HAP-1 (cell line): ENCODE results near the gene SLC16A1.
A peak's percentile ranks its signal among the peaks of the same experiment; 100 is the strongest.
"Not testable (repeated sequence)": the region's sequence is repeated elsewhere in the genome, so short reads cannot be mapped to it uniquely, and the experiment has no call there.

Experiments
- DNase-seq, 2 experiments: peaks; one replicate each; pipeline ENCODE4 v3.0.0-alpha.2; 2016 to 2020; ENCODE audit warnings: low spot score in 2 of 2
- H3K27me3 ChIP-seq: fragments of 250-450 bp; sonication (Bioruptor Pico); 2 replicates; pipeline ENCODE4 v1.5.1; 2020; ENCODE audit warnings: low read depth, mild to moderate bottlenecking, moderate library complexity
- H3K36me3 ChIP-seq: fragments of 250-450 bp; sonication (Bioruptor Pico); replicated peaks from 2 replicates; pipeline ENCODE4 v1.5.1; 2020; ENCODE audit warnings: mild to moderate bottlenecking
- H3K4me1 ChIP-seq: fragments of 250-450 bp; sonication (Bioruptor Pico); 2 replicates; pipeline ENCODE4 v1.5.1; 2020; ENCODE audit warnings: mild to moderate bottlenecking
- H3K4me3 ChIP-seq: fragments of 250-450 bp; sonication (Bioruptor Pico); 2 replicates; pipeline ENCODE4 v1.5.1; 2020; ENCODE audit warnings: mild to moderate bottlenecking, moderate library complexity
- H3K9me3 ChIP-seq: fragments of 250-450 bp; sonication (Bioruptor Pico); 2 replicates; pipeline ENCODE4 v1.5.1; 2020; ENCODE audit warnings: mild to moderate bottlenecking, moderate library complexity
- in situ Hi-C: fragments of 300-500 bp; cut with MboI; formaldehyde crosslinking; loops from 3 replicates; pipeline ENCODE4 v1.14.3; 2020; ENCODE audit warnings: low sequenced_read_pairs, inconsistent platforms, mixed read lengths

The SLC16A1 gene

DNA sequence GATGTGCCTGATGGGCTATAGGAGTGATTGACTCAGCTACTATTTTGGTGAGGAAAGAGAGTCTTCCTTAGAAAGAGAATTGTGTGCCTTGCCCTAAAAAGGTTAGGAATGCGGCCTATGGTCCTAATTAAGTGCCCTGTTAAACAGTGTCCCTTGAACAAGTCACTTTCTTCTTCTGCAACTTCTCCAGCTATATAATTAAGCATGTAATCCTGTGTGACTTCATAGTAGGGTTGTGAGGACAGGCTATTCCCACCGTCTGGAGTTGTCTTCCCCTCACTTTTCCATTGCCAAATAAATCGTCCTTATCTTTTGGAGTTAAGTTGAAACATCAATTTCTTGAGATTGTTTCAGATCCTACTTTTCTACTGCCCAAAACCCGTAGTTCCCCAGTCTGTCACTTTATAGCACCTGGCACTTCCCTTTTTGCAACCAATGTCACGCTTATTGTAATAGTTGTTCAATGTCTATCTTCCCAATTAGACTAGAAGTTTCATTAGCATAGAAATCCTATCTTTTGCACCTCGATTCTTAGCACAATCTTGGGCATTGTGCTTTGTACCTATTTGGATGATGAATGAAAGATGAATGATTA, 27.6 kb upstream of the SLC16A1 start:
- Histone ChIP-seq H3K4me3 (no peak overlapping the region), H3K27me3 (no peaks in the 10 kb centered on the region), H3K4me1 (peaks cover 8% of the 10 kb centered on the region), H3K9me3 (no peaks in the 10 kb centered on the region), H3K36me3 (no peaks in the 10 kb centered on the region)
- in situ Hi-C loops: no loop called here
- no peak for DNase-seq

DNA sequence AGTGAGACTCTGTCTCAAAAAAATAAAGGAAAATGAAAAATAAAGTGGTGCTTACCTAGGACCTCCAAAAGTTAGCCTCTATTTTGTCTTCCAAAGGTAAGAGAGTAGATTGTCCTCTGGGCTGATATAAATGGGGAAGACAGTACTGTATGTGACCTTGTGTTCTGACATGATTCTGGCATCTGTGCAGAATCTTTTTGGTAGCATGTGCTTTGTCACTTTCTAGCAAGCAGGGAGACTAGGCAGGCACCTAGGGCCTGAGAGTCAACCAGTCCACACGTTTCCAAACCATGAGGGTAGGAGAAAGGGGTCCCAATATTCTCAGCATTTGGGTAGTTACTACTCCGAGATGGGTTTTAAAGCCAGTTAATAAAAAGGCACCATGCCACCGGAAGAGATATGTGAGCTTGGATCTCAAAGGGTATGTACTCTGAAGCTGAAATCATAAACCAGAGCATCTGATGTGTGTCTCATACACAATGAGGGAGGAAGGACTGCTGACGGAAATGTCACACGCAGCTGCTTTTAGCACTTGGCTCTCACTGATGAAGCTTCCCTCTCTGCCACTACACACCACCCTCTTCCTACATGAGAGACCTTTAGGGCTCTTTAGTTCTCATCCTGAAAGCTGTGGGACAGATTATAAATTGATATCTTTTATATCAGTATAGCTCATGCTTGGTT, 27.0 kb upstream of the SLC16A1 start:
- Histone ChIP-seq H3K4me3 (no peak overlapping the region), H3K27me3 (no peaks in the 10 kb centered on the region), H3K9me3 (no peaks in the 10 kb centered on the region), H3K36me3 (no peaks in the 10 kb centered on the region), H3K4me1 (peaks cover 8% of the 10 kb centered on the region)
- in situ Hi-C loops: no loop called here
- DNase-seq: no peak

DNA sequence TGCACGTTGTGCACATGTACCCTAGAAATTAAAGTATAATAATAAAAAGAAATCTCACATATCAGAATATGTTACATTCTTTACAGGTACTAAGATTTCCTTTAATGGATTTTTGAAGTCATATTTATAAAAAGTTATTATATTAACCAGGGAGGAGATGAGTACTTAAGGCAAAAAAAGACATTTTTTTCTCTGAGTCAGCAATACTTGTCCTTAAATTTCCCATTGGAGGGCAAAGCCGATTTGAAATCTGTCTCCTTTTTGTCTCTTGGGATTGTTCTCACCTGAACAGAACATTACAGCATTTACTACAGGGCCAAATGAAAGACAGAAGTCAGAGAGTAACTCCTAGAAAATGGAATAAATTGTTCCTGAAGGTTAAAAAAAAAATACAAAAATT, 26.3 kb upstream of the SLC16A1 start:
- Histone ChIP-seq H3K36me3 (no peaks in the 10 kb centered on the region), H3K27me3 (no peaks in the 10 kb centered on the region), H3K9me3 (no peaks in the 10 kb centered on the region), H3K4me1 (peaks cover 8% of the 10 kb centered on the region), H3K4me3 (no peak overlapping the region)
- DNase-seq: no peak
- in situ Hi-C loops: no loop called here

DNA sequence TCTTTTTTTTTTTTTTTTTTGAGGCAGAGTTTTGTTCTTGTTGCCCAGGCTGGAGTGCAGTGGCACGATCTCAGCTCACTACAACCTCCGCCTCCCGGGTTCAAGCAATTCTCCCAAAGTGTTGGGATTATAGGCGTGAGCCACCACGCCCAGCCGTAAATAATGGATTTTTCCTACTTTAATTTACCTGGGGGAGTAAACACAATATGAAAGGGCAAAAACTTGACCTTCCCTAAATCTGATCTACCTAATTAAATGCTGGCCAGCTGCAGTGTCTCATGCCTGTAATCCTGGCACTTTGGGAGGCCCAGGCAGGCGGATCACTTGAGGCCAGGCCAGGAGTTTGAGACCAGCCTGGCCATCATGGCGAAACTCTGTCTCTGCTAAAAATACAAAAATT, 25.8 kb upstream of the SLC16A1 start:
- DNase-seq: peak in 1 of 2 experiments; percentile 23
- H3K4me1 ChIP-seq, H3K4me3 ChIP-seq, H3K36me3 ChIP-seq, H3K27me3 ChIP-seq, in situ Hi-C loops, H3K9me3 ChIP-seq: not testable (repeated sequence)

DNA sequence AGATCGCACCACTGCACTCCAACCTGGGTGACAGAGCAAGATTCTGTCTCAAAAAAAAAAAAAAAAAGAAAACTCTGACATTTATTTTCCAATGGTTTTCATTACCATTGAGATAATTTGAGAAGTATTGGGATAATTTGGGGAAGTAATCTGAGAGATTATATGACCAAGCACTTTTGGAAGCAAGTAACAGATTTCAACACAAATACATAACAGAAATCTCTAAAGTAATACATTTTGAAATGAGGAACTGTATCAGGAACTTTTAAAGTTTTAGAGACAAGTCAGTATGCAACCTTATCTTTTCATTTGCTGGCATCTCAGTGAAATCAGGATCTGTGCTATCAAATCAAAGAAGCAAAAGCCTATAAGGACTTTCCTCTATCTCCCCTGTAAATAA, 25.4 kb upstream of the SLC16A1 start:
- Histone ChIP-seq H3K27me3 (no peaks in the 10 kb centered on the region), H3K4me3 (no peak overlapping the region), H3K36me3 (no peaks in the 10 kb centered on the region), H3K9me3 (no peaks in the 10 kb centered on the region), H3K4me1 (peaks cover 8% of the 10 kb centered on the region)
- in situ Hi-C loops: no loop called here
- no peak for DNase-seq

DNA sequence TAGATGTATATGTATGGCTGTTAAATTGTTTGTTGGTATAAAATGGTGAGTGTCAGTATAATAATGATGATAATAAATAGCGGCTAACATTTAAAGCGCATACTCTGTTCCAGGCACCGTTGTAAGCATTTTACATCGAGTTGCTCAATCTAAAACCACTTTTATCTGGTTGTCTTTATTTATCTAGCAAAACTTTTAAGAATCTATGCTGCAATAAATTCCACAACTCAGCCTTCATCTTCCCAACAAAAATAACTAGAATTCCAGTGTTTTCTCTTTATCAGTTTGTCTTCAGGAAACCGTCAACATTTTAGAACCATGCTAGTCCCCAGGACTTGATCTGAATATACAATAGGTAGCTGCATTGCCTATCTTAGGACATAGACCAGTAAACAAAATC, 19.3 kb upstream of the SLC16A1 start:
- no peaks in the 10 kb centered on the region for H3K4me1 ChIP-seq
- no peaks in the 10 kb centered on the region for H3K27me3 ChIP-seq
- H3K36me3 ChIP-seq: no peaks in the 10 kb centered on the region; the same call in 1 of the 2 replicates
- H3K9me3 ChIP-seq: no peaks in the 10 kb centered on the region
- DNase-seq: no peak
- in situ Hi-C loops: no loop called here
- H3K4me3 ChIP-seq: no peak overlapping the region

DNA sequence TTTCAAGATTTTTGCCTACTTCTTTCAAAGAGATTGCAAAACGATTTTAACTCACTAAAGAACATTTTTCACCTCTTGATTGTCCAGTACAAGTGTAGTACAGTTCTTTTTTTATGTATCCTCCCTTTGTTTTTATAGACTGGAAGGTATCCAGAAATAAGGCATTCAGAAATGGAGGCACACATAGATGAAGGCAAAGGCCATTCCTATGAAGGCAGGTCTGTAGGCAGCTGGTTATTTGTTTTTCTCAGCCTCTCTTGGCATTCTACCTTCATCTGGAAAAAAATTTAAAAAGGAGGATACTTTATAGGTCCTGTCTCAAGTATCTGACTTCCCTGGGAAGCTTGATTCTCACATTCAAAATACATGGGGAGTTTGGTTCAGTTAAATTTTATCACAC, 18.6 kb upstream of the SLC16A1 start:
- Histone ChIP-seq H3K36me3 (no peaks in the 10 kb centered on the region; the same call in 1 of the 2 replicates), H3K4me3 (no peak overlapping the region), H3K27me3 (no peaks in the 10 kb centered on the region), H3K9me3 (no peaks in the 10 kb centered on the region), H3K4me1 (no peaks in the 10 kb centered on the region)
- in situ Hi-C loops: no loop called here
- no peak for DNase-seq

DNA sequence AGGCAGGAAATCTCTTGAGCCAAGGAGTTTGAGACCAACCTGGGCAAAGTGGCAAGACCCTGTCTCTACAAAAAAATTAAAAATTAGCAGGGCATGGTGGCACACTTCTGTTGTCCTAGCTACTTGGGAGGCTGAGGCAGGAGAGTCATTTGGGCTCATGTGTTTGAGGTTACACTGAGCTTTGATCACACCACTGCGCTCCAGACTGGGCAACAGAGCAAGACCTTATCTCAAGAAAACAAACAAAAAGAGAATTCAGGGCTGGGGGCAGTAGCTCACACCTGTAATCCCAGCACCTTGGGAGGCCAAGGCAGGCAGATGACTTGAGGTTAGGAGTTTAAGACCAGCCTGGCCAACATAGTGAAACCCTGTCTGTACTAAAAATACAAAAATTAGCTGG, 17.8 kb upstream of the SLC16A1 start:
- Histone ChIP-seq H3K4me1 (no peaks in the 10 kb centered on the region), H3K4me3 (no peak overlapping the region), H3K9me3 (no peaks in the 10 kb centered on the region), H3K36me3 (no peaks in the 10 kb centered on the region; the same call in 1 of the 2 replicates), H3K27me3 (no peaks in the 10 kb centered on the region)
- no peak for DNase-seq
- in situ Hi-C loops: no loop called here

DNA sequence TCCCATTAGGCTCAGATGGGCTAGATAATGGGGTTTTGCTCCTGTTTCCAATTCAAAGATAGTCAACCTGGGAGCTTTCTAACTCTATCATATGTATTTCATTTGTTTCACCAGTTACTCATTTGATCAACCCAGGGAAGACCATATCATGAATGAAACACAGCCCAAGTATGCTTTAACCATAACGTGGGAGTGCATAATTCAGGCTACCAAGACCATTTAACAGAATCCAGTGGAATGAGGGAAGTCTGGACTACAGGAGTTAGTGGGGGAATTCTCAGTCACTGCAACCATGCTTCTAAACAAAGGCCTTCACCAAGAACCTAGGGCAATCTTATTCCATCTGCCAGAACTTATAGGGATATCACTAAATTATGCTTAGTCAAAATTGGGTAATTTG, 15.0 kb upstream of the SLC16A1 start:
- H3K27me3 ChIP-seq: no peaks in the 10 kb centered on the region
- peaks cover 24% of the 10 kb centered on the region for H3K36me3 ChIP-seq
- no peaks in the 10 kb centered on the region for H3K9me3 ChIP-seq
- H3K4me1 ChIP-seq: no peaks in the 10 kb centered on the region
- in situ Hi-C loops: no loop called here
- no peak overlapping the region for H3K4me3 ChIP-seq
- DNase-seq: no peak

DNA sequence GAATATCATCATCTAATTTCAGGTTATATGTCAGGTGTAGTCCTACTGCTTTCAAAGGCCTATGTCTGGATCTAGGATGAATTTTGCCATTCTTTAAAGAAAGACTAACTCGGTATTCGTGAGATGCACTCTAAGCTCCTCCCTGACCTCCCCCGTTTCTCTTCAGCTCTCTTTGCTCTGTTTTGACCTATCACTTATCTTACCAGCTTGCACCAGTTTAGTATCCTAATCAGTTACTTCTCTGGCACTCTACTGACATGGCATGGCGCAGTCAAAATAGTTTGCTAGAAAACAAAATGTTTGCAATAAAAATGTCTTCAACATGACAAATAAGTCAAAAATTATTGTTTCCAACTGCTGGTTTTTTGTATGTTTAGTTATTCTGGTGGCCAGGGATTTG, 8.4 kb upstream of the SLC16A1 start:
- DNase-seq: no peak
- Histone ChIP-seq H3K4me3 (no peak overlapping the region), H3K4me1 (peaks cover 6% of the 10 kb centered on the region; the same call in 1 of the 2 replicates), H3K36me3 (peaks cover 61% of the 10 kb centered on the region), H3K9me3 (no peaks in the 10 kb centered on the region), H3K27me3 (no peaks in the 10 kb centered on the region)
- in situ Hi-C loops: no loop called here

DNA sequence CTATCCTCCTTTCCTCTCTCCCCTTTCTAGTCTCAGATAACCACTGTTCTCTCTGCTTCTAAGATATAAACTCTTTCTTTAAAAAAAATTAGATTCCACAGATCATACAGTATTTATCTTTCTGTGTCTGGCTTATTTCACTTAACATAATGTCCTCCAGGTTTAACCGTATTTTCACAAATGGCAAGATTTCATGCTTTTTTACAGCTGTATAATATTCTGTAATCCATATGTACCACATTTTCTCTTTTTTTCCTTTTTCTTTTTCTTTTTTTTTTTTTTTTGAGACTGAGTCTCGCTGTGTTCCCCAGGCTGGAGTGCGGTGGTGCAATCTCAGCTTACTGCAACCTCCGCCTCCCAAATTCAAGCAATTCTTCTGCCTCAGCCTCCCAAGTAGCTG, 5.1 kb upstream of the SLC16A1 start:
- Histone ChIP-seq H3K4me3 (no peak overlapping the region), H3K4me1 (peaks cover 9% of the 10 kb centered on the region; the same call in 1 of the 2 replicates), H3K27me3 (no peaks in the 10 kb centered on the region), H3K9me3 (no peaks in the 10 kb centered on the region), H3K36me3 (peaks cover 38% of the 10 kb centered on the region)
- DNase-seq: no peak
- in situ Hi-C loops: no loop called here

DNA sequence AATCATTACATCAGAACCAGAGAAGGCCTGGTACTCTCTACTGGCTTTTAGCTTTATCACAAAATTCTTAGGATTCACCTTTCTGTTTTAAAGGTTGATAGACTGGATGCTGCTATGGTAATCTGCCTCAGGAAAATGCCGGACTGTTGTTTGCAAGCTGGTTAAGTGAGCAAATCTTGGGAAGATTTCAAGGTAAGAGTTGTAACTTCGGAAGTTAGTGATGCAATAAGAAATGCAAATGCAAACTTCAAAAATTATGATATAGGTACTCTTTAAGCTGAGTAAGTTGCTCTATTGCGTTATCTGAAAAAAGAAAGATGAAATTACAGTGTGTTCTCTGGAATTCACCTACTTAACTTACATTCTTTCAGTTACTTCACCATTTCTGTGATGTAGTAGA, 4.4 kb upstream of the SLC16A1 start:
- H3K27me3 ChIP-seq: no peaks in the 10 kb centered on the region
- no peak for DNase-seq
- in situ Hi-C loops: no loop called here
- H3K9me3 ChIP-seq: no peaks in the 10 kb centered on the region
- H3K4me1 ChIP-seq: peaks cover 9% of the 10 kb centered on the region; the same call in 1 of the 2 replicates
- H3K4me3 ChIP-seq: no peak overlapping the region
- H3K36me3 ChIP-seq: peaks cover 34% of the 10 kb centered on the region

DNA sequence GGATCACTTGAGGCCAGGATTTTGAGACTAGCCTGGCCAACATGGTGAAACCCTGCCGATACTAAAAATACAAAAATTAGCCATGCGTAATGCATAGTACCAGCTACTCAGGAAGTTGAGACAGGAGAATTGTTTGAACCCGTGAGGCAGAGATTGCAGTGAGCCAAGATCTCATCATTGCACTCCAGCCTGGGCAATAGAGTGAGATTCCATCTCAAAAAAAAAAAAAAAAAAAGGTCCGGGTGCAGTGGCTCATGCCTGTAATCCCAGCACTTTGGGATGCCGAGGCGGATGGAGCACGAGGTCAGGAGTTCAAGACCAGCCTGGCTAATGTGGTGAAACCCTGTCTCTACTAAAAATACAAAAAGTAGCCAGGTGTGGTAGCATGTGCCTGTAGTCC, 2.2 kb upstream of the SLC16A1 start:
- H3K27me3 ChIP-seq, H3K9me3 ChIP-seq, in situ Hi-C loops, DNase-seq: not testable (repeated sequence)
- peaks cover 15% of the 10 kb centered on the region; the same call in 1 of the 2 replicates for H3K4me1 ChIP-seq
- peaks cover 30% of the 10 kb centered on the region for H3K36me3 ChIP-seq
- peak overlapping the region; percentile 85 for H3K4me3 ChIP-seq

DNA sequence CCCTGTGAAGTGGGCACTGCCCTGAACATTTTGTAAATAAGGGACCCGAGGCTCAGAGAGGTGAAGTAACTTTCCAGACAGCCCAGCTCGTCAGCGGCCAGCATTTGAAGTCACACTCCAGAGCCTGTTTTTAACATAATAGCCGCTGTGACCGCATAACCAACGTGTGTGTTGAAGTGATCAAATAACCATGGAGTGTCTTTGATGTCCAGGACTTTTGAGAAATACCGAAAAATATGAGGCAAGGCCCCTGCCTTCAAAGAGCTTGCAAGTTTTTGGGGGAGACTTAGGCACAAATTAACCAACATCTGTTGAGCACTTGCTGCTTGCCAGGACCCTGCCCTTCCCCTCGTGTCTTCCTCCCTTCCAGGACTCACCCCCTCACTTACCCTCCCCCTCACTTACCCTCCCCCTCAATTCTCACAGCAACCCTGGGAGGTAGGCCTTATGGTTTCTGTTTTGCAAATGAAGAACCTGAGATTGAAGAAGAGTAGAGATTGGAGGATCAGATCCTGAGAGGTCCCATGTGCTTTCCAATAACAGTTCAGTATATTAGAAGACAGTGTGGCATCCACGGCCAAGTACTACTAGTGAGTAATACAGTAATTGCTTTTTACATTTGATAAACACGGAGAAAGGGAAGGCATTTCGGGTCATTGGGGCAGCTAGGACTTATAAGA, 1.3 kb upstream of the SLC16A1 start:
- DNase-seq: peak; percentile 86 to 94
- Histone ChIP-seq H3K36me3 (peaks cover 30% of the 10 kb centered on the region), H3K4me1 (peaks cover 19% of the 10 kb centered on the region), H3K4me3 (peak overlapping the region; percentile 85), H3K9me3 (no peaks in the 10 kb centered on the region), H3K27me3 (no peaks in the 10 kb centered on the region)
- in situ Hi-C loops: no loop called here
